ENCODE data around the gene INSR.

GRCh38 chr19:7292950-7293761 is 1.1 kb downstream of the INSR start:
- no peak for TF ChIP-seq CTCF (conservative IDR thresholded peaks at IDR 0.05; ENCODE audit: low read depth, low read length)
- TF ChIP-seq EZH2 (IDR thresholded peaks at IDR 0.05; ENCODE audit: low read length, unreplicated experiment): no peak
